HUES48 (cell line): Measurements from ENCODE around the gene ZNF567.

Experiments
- H3K27ac ChIP-seq: one replicate; pipeline ENCODE4 v1.7.0; 2013; ENCODE audit warnings: low read depth, low read length, inconsistent platforms
- H3K27me3 ChIP-seq: 2 replicates; pipeline ENCODE4 v1.6.1; 2013; ENCODE audit warnings: mild to moderate bottlenecking, low read length; ENCODE audit not compliant: control insufficient read depth, insufficient read depth
- H3K36me3 ChIP-seq: 2 replicates; pipeline ENCODE4 v1.6.1; 2013; ENCODE audit warnings: low read length; ENCODE audit not compliant: control insufficient read depth, insufficient read depth
- H3K4me1 ChIP-seq: 2 replicates; pipeline ENCODE4 v1.6.1; 2013; ENCODE audit warnings: mild to moderate bottlenecking, low read length; ENCODE audit not compliant: control insufficient read depth, insufficient read depth
- H3K4me3 ChIP-seq: 2 replicates; pipeline ENCODE4 v1.5.1; 2013; ENCODE audit warnings: mild to moderate bottlenecking, low read depth, low read length
- H3K9ac ChIP-seq: 2 replicates; pipeline ENCODE4 v1.6.1; 2013; ENCODE audit warnings: mild to moderate bottlenecking, low read depth, low read length, moderate library complexity
- H3K9me3 ChIP-seq: 2 replicates; pipeline ENCODE4 v1.6.1; 2013; ENCODE audit warnings: low read length; ENCODE audit not compliant: control insufficient read depth, insufficient read depth

The ZNF567 gene

GRCh38 chr19:36687214-36688056, at the start of gene ZNF567:
ZNF567 (plus strand) TSS chr19:36687612; CDS start chr19:36694868, 7,256 bp downstream.
- peak within 1 kb of the TSS; percentile 71 for H3K27ac ChIP-seq
- H3K4me3 ChIP-seq = peak within 1 kb of the TSS; percentile 97
- H3K9me3 ChIP-seq = peaks cover 20% of the 10 kb centered on the region
- H3K36me3 ChIP-seq = peaks cover 33% of the 10 kb centered on the region
- H3K9ac ChIP-seq = peak within 1 kb of the TSS; percentile 93
- H3K27me3 ChIP-seq = no peaks in the 10 kb centered on the region
- no peaks in the 10 kb centered on the region for H3K4me1 ChIP-seq

GRCh38 chr19:36638862-36639510, 48.4 kb upstream of the ZNF567 start:
- H3K36me3 ChIP-seq = peaks cover 19% of the 10 kb centered on the region
- H3K4me3 ChIP-seq = peak overlapping the region; percentile 13; the same call in 1 of the 2 replicates
- H3K4me1 ChIP-seq = no peaks in the 10 kb centered on the region
- H3K9me3 ChIP-seq = peaks cover 84% of the 10 kb centered on the region
- no peak overlapping the region for H3K27ac ChIP-seq
- H3K27me3 ChIP-seq = no peaks in the 10 kb centered on the region
- no peak overlapping the region for H3K9ac ChIP-seq

GRCh38 chr19:36646746-36647145, 40.7 kb upstream of the ZNF567 start:
- H3K4me3 ChIP-seq = no peak overlapping the region
- H3K27ac ChIP-seq = no peak overlapping the region
- peaks cover 40% of the 10 kb centered on the region for H3K36me3 ChIP-seq
- H3K9ac ChIP-seq = no peak overlapping the region
- no peaks in the 10 kb centered on the region for H3K27me3 ChIP-seq
- H3K9me3 ChIP-seq = peaks cover 69% of the 10 kb centered on the region
- no peaks in the 10 kb centered on the region for H3K4me1 ChIP-seq

- H3K36me3 ChIP-seq = peaks cover 63% of the 10 kb centered on the region
- H3K27me3 ChIP-seq = no peaks in the 10 kb centered on the region
- no peak overlapping the region for H3K27ac ChIP-seq
- peaks cover 53% of the 10 kb centered on the region for H3K9me3 ChIP-seq
- H3K9ac ChIP-seq = no peak overlapping the region
- no peaks in the 10 kb centered on the region for H3K4me1 ChIP-seq
- H3K4me3 ChIP-seq = no peak overlapping the region
Observed at GRCh38 chr19:36652958-36653357, 34.5 kb upstream of the ZNF567 start.

GRCh38 chr19:36665832-36666231, 21.6 kb upstream of the ZNF567 start:
- Histone ChIP-seq H3K4me1 (no peaks in the 10 kb centered on the region), H3K4me3 (peak overlapping the region; percentile 84), H3K9ac (no peak overlapping the region), H3K36me3 (peaks cover 21% of the 10 kb centered on the region), H3K27ac (no peak overlapping the region), H3K27me3 (no peaks in the 10 kb centered on the region), H3K9me3 (peaks cover 9% of the 10 kb centered on the region)

GRCh38 chr19:36668646-36669045, 18.8 kb upstream of the ZNF567 start:
- H3K4me1 ChIP-seq = no peaks in the 10 kb centered on the region
- no peaks in the 10 kb centered on the region for H3K27me3 ChIP-seq
- H3K27ac ChIP-seq = no peak overlapping the region
- H3K36me3 ChIP-seq = peaks cover 14% of the 10 kb centered on the region
- H3K9me3 ChIP-seq = peaks cover 13% of the 10 kb centered on the region; the same call in 1 of the 2 replicates
- no peak overlapping the region for H3K9ac ChIP-seq
- H3K4me3 ChIP-seq = 0 out of 2 replicates have a peak overlapping the region, but pooled peaks have one; percentile 3

- no peak overlapping the region for H3K9ac ChIP-seq
- peaks cover 4% of the 10 kb centered on the region; the same call in 1 of the 2 replicates for H3K36me3 ChIP-seq
- H3K4me3 ChIP-seq = no peak overlapping the region
- no peaks in the 10 kb centered on the region for H3K4me1 ChIP-seq
- no peak overlapping the region for H3K27ac ChIP-seq
- no peaks in the 10 kb centered on the region for H3K27me3 ChIP-seq
- peaks cover 7% of the 10 kb centered on the region; the same call in 1 of the 2 replicates for H3K9me3 ChIP-seq
Observed at GRCh38 chr19:36672368-36672767, 15.0 kb upstream of the ZNF567 start.

GRCh38 chr19:36674201-36674600, 13.2 kb upstream of the ZNF567 start:
- Histone ChIP-seq H3K4me3 (no peak overlapping the region), H3K4me1 (no peaks in the 10 kb centered on the region), H3K9me3 (peaks cover 7% of the 10 kb centered on the region; the same call in 1 of the 2 replicates), H3K36me3 (peaks cover 12% of the 10 kb centered on the region), H3K27ac (no peak overlapping the region), H3K9ac (no peak overlapping the region), H3K27me3 (no peaks in the 10 kb centered on the region)

GRCh38 chr19:36679455-36679854, 8.0 kb upstream of the ZNF567 start:
- no peak overlapping the region for H3K9ac ChIP-seq
- H3K27ac ChIP-seq = no peak overlapping the region
- H3K9me3 ChIP-seq = no peaks in the 10 kb centered on the region; the same call in 1 of the 2 replicates
- H3K4me3 ChIP-seq = no peak overlapping the region
- H3K4me1 ChIP-seq = no peaks in the 10 kb centered on the region
- no peaks in the 10 kb centered on the region for H3K27me3 ChIP-seq
- H3K36me3 ChIP-seq = peaks cover 14% of the 10 kb centered on the region

- H3K4me3 ChIP-seq = no peak overlapping the region
- peaks cover 17% of the 10 kb centered on the region for H3K36me3 ChIP-seq
- peaks cover 14% of the 10 kb centered on the region for H3K9me3 ChIP-seq
- H3K4me1 ChIP-seq = no peaks in the 10 kb centered on the region
- H3K9ac ChIP-seq = no peak overlapping the region
- H3K27me3 ChIP-seq = no peaks in the 10 kb centered on the region
- no peak overlapping the region for H3K27ac ChIP-seq
Observed at GRCh38 chr19:36685835-36686234, 1.6 kb upstream of the ZNF567 start.
